Activated T-cell treated with anti-CD3 and anti-CD28 coated beads, Interleukin-2, amount 50 U/mL, for 4 hours (primary cell): ENCODE results near the gene ZNF362. TPM values are rescaled to one million over a fixed set of nuclear protein-coding genes. Genes with fewer than 3 reads are reported as not detected.
A peak's percentile ranks its signal among the peaks of the same experiment; 100 is the strongest.

Experiments
- ATAC-seq, 2 donors: fragments of 200-7000 bp; cut with Tn5 transposase; one replicate each; pipeline ENCODE4 v1.10.0; 2021
- DNase-seq: peaks from one replicate; pipeline ENCODE4 v3.0.0-alpha.2; 2020
- H3K27me3 Mint-ChIP-seq: one replicate; pipeline ENCODE4 v1.8.0; 2021; ENCODE audit warnings: low read depth, mixed read lengths
- H3K36me3 Mint-ChIP-seq: one replicate; pipeline ENCODE4 v1.8.0; 2022; ENCODE audit warnings: mixed read lengths; ENCODE audit not compliant: insufficient read depth
- H3K4me1 Mint-ChIP-seq: one replicate; pipeline ENCODE4 v1.8.0; 2021; ENCODE audit warnings: low read depth, mixed read lengths
- H3K4me3 Mint-ChIP-seq: one replicate; pipeline ENCODE4 v1.8.0; 2021; ENCODE audit warnings: mild to moderate bottlenecking, moderate library complexity, mixed read lengths
- H3K9me3 Mint-ChIP-seq: one replicate; pipeline ENCODE4 v1.8.0; 2021; ENCODE audit warnings: mixed read lengths
- total RNA-seq, 3 donors: library from RNA; stranded (reverse); gene quantifications; one replicate each; pipeline ENCODE4 v1.2.1, GENCODE V29; 2021

Gene ZNF362
- total RNA-seq, 3 donors from 2014 or later = 8.4 to 11.2 (median 10.3) TPM

DNA sequence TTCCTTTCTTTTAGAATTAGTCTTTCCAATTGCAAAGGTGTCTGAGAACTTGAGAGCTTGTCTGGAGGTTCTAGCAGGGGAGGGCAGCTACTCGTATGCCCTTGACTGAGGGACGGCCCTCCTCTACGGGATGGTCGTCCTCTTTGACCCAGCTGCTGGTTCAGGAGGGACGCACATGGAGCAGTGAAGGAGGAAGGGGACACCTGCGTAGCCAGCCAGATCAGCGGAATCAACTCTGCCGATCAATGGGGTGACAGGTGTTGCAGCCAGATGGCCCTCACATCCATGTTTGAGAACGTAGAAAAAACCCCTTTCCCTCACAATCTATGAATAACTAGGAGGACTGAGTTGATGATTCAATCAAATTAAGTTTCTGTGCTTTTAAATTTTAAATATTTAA lies 80.3 kb downstream of the ZNF362 start:
- no peaks in the 10 kb centered on the region for H3K9me3 Mint-ChIP-seq
- peaks cover 15% of the 10 kb centered on the region for H3K36me3 Mint-ChIP-seq
- DNase-seq = no peak
- H3K4me1 Mint-ChIP-seq = peaks cover 24% of the 10 kb centered on the region
- ATAC-seq = no peak
- H3K4me3 Mint-ChIP-seq = no peak overlapping the region
- no peaks in the 10 kb centered on the region for H3K27me3 Mint-ChIP-seq

- peaks cover 26% of the 10 kb centered on the region for H3K4me1 Mint-ChIP-seq
- no peaks in the 10 kb centered on the region for H3K27me3 Mint-ChIP-seq
- H3K36me3 Mint-ChIP-seq = peaks cover 13% of the 10 kb centered on the region
- no peak for DNase-seq
- ATAC-seq = no peak
- H3K4me3 Mint-ChIP-seq = no peak overlapping the region
- H3K9me3 Mint-ChIP-seq = no peaks in the 10 kb centered on the region
These were observed 81.1 kb downstream of the ZNF362 start for GRCh38 chr1:33337441-33337840.

GRCh38 chr1:33338048-33338439 lies 81.8 kb downstream of the ZNF362 start:
- DNase-seq (no peak), ATAC-seq (no peak)
- Mint-ChIP-seq H3K27me3 (no peaks in the 10 kb centered on the region), H3K4me3 (no peak overlapping the region), H3K4me1 (peaks cover 28% of the 10 kb centered on the region), H3K36me3 (peaks cover 12% of the 10 kb centered on the region), H3K9me3 (no peaks in the 10 kb centered on the region)

GRCh38 chr1:33338440-33339211 lies 82.3 kb downstream of the ZNF362 start:
- Mint-ChIP-seq H3K9me3 (no peaks in the 10 kb centered on the region), H3K36me3 (peaks cover 8% of the 10 kb centered on the region), H3K27me3 (no peaks in the 10 kb centered on the region), H3K4me3 (no peak overlapping the region), H3K4me1 (peaks cover 30% of the 10 kb centered on the region)
- DNase-seq = no peak
- ATAC-seq = no peak

GRCh38 chr1:33339413-33339812 lies 83.1 kb downstream of the ZNF362 start:
- DNase-seq (no peak), ATAC-seq (no peak)
- Mint-ChIP-seq H3K36me3 (peaks cover 6% of the 10 kb centered on the region), H3K4me3 (no peak overlapping the region), H3K4me1 (peaks cover 32% of the 10 kb centered on the region), H3K27me3 (no peaks in the 10 kb centered on the region), H3K9me3 (no peaks in the 10 kb centered on the region)

- Mint-ChIP-seq H3K4me1 (peaks cover 35% of the 10 kb centered on the region), H3K27me3 (no peaks in the 10 kb centered on the region), H3K4me3 (no peak overlapping the region), H3K9me3 (no peaks in the 10 kb centered on the region), H3K36me3 (peaks cover 1% of the 10 kb centered on the region)
- no peak for ATAC-seq
- DNase-seq = no peak
These were observed 84.9 kb downstream of the ZNF362 start for GRCh38 chr1:33341190-33341589.

DNA sequence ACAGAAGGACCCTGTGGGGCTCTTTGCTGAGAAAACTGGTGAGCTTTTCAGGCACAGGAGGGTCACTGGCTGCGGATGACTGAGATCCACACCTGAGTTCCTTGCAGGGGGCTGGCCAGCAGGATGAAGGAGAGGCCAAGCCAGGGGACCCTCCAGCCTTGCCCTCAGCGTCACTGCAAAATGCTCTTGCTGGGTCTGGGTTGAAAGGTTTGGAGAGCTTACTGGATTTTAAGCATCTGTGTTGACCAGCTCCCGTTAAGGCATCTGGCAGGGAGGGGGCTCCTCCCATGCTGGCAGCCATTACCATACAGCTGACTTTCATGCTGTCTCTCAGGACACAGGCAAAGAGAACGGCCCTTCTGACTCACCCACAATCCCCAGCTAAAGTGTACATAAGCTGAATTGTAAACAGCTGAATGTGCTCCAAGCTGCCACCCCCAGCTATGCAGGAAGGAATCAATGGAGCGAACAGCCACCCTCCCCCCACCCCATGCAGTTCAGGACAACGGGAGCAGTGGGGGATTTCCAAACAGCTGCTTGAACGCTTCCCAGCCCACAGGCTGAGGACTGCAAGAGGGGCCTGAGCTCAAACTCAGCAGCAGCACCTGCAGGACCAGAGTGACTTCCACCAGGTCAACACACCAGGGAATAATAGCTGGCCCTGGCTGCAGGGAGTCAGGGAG lies 85.9 kb downstream of the ZNF362 start:
- H3K9me3 Mint-ChIP-seq = no peaks in the 10 kb centered on the region
- DNase-seq (no peak), ATAC-seq (no peak)
- no peaks in the 10 kb centered on the region for H3K27me3 Mint-ChIP-seq
- no peak overlapping the region for H3K4me3 Mint-ChIP-seq
- peaks cover 9% of the 10 kb centered on the region for H3K36me3 Mint-ChIP-seq
- H3K4me1 Mint-ChIP-seq = peaks cover 45% of the 10 kb centered on the region

GRCh38 chr1:33343539-33343938 lies 87.2 kb downstream of the ZNF362 start:
- H3K9me3 Mint-ChIP-seq = no peaks in the 10 kb centered on the region
- no peaks in the 10 kb centered on the region for H3K27me3 Mint-ChIP-seq
- no peak for ATAC-seq

DNA sequence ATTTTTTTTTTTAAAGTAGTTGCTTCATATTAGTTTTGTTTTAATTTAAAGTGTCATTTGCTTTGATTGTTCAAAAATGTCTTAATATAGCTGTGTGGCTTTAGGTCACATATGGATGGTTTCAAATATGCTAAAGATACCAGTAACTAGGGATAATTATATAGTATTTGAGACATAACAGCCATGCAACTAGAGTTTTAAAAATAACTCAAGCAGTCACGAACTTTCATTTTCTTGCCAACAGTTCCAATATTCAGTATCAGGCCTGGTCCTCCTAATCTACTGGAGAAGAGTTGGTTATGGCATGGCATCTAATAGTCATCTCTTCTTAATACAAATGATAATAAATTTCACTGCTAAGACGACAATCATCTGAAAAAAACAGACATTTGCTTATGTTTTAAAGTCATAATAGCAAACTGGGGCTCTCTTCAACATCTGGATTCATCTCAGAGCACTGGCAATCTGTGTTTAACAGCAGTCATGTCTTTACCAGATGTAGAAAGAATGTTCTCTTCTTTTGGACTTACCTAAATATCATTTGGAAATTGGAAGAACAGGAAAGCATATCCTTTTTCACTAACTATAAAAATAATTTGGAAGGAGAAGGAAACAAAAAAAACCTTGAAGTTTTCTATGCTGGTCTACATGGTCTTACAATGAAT lies 88.7 kb downstream of the ZNF362 start:
- H3K27me3 Mint-ChIP-seq = no peaks in the 10 kb centered on the region
- peaks cover 57% of the 10 kb centered on the region for H3K4me1 Mint-ChIP-seq
- DNase-seq (no peak), ATAC-seq (no peak)
- H3K4me3 Mint-ChIP-seq = no peak overlapping the region
- no peaks in the 10 kb centered on the region for H3K9me3 Mint-ChIP-seq
- H3K36me3 Mint-ChIP-seq = peaks cover 10% of the 10 kb centered on the region

More at GRCh38 chr1:33343539-33343938, 87.2 kb downstream of the ZNF362 start:
- Mint-ChIP-seq H3K4me3 (no peak overlapping the region), H3K4me1 (peaks cover 53% of the 10 kb centered on the region), H3K36me3 (peaks cover 10% of the 10 kb centered on the region)
- no peak for DNase-seq

GRCh38 chr1:33346533-33346926 lies 90.2 kb downstream of the ZNF362 start:
- ATAC-seq = no peak
- no peaks in the 10 kb centered on the region for H3K27me3 Mint-ChIP-seq
- no peaks in the 10 kb centered on the region for H3K9me3 Mint-ChIP-seq
- H3K4me3 Mint-ChIP-seq = peak overlapping the region; percentile 91
- peaks cover 10% of the 10 kb centered on the region for H3K36me3 Mint-ChIP-seq
- DNase-seq = no peak
- H3K4me1 Mint-ChIP-seq = peaks cover 58% of the 10 kb centered on the region

GRCh38 chr1:33346927-33347649 lies 90.8 kb downstream of the ZNF362 start:
- no peak for ATAC-seq
- no peak for DNase-seq
- peaks cover 10% of the 10 kb centered on the region for H3K36me3 Mint-ChIP-seq
- H3K9me3 Mint-ChIP-seq = no peaks in the 10 kb centered on the region
- H3K4me3 Mint-ChIP-seq = peak overlapping the region; percentile 91
- peaks cover 58% of the 10 kb centered on the region for H3K4me1 Mint-ChIP-seq
- no peaks in the 10 kb centered on the region for H3K27me3 Mint-ChIP-seq

- no peak for DNase-seq
- no peaks in the 10 kb centered on the region for H3K9me3 Mint-ChIP-seq
- peaks cover 10% of the 10 kb centered on the region for H3K36me3 Mint-ChIP-seq
- no peaks in the 10 kb centered on the region for H3K27me3 Mint-ChIP-seq
- H3K4me3 Mint-ChIP-seq = peak overlapping the region; percentile 91
- no peak for ATAC-seq
- peaks cover 56% of the 10 kb centered on the region for H3K4me1 Mint-ChIP-seq
These were observed 91.3 kb downstream of the ZNF362 start for GRCh38 chr1:33347650-33347992.

DNA sequence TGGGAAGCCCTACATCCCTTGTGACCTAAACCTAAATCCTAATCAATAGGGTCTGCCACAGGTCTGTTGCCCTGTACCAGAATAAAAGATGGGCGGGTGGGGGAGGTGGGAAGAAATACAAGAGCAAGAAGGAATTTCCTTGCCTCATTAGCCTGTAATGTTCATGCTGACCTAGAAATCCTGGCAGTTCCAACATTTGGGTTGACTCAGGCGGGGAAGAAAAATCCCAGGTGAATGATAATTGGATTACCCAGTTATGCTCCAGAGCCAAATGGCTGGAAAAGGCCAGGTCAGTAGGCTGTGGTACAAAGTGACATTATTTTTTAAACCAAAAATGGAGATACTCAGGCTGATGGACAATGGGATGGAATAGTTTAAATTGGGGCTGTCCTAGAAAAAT lies 91.9 kb downstream of the ZNF362 start:
- Mint-ChIP-seq H3K9me3 (no peaks in the 10 kb centered on the region), H3K27me3 (no peaks in the 10 kb centered on the region), H3K36me3 (peaks cover 9% of the 10 kb centered on the region), H3K4me1 (peaks cover 53% of the 10 kb centered on the region), H3K4me3 (peak overlapping the region; percentile 91)
- DNase-seq (no peak), ATAC-seq (no peak)

- peak in 1 of 2 donors; percentile 6 for ATAC-seq
- H3K27me3 Mint-ChIP-seq = no peaks in the 10 kb centered on the region
- H3K36me3 Mint-ChIP-seq = peaks cover 9% of the 10 kb centered on the region
- peak; percentile 21 for DNase-seq
- no peaks in the 10 kb centered on the region for H3K9me3 Mint-ChIP-seq
- peak overlapping the region; percentile 91 for H3K4me3 Mint-ChIP-seq
- H3K4me1 Mint-ChIP-seq = peaks cover 51% of the 10 kb centered on the region
These were observed 92.4 kb downstream of the ZNF362 start for GRCh38 chr1:33348676-33349080.
